GM21737 (cell line): ENCODE measurements around the gene CCDC87.
A peak's percentile ranks its signal among the peaks of the same experiment; 100 is the strongest.
"Not testable (repeated sequence)": the region's sequence is repeated elsewhere in the genome, so short reads cannot be mapped to it uniquely, and the experiment has no call there.

Experiments used
- ATAC-seq: cut with Tn5 transposase; IDR thresholded peaks from one replicate; pipeline ENCODE4 v1.9.1; 2021; ENCODE audit warnings: mild to moderate bottlenecking, moderate library complexity; ENCODE audit not compliant: unreplicated experiment

The CCDC87 gene

GRCh38 chr11:66617155-66617834 is 24.4 kb upstream of the CCDC87 start:
- ATAC-seq: no peak

- peak; percentile 80 for ATAC-seq
Observed at GRCh38 chr11:66616379-66617154, 23.7 kb upstream of the CCDC87 start, which contains the start of gene RBM14. Gene RBM14, plus strand, starts transcription at chr11:66616630. Its CDS starts 91 bp downstream, at chr11:66616721.

- no peak for ATAC-seq
Observed at GRCh38 chr11:66614073-66614472, 21.2 kb upstream of the CCDC87 start.

GRCh38 chr11:66612458-66612857 is 19.6 kb upstream of the CCDC87 start:
- ATAC-seq: no peak

- no peak for ATAC-seq
Observed at GRCh38 chr11:66609721-66610617, 17.1 kb upstream of the CCDC87 start.

GRCh38 chr11:66607126-66607834 is 14.4 kb upstream of the CCDC87 start:
- no peak for ATAC-seq

GRCh38 chr11:66606608-66607007 is 13.7 kb upstream of the CCDC87 start:
- not testable (repeated sequence) for ATAC-seq

GRCh38 chr11:66604155-66604554 is 11.3 kb upstream of the CCDC87 start:
- ATAC-seq: no peak

GRCh38 chr11:66603072-66603471 is 10.2 kb upstream of the CCDC87 start:
- ATAC-seq: no peak

- no peak for ATAC-seq
Observed at GRCh38 chr11:66600631-66601233, 7.9 kb upstream of the CCDC87 start.

- ATAC-seq: no peak
Observed at GRCh38 chr11:66600219-66600618, 7.4 kb upstream of the CCDC87 start.

GRCh38 chr11:66598993-66599392 is 6.1 kb upstream of the CCDC87 start:
- ATAC-seq: no peak

GRCh38 chr11:66595245-66595904 is 2.5 kb upstream of the CCDC87 start:
- no peak for ATAC-seq

- no peak for ATAC-seq
Observed at GRCh38 chr11:66593650-66594049, 787 bp upstream of the CCDC87 start.

- ATAC-seq: no peak
Observed at GRCh38 chr11:66593303-66593635, 406 bp upstream of the CCDC87 start.

GRCh38 chr11:66591175-66591574 is 1.7 kb downstream of the CCDC87 start:
- ATAC-seq: no peak

- no peak for ATAC-seq
Observed at GRCh38 chr11:66589996-66590675, 2.7 kb downstream of the CCDC87 start.

GRCh38 chr11:66589315-66589714 is 3.5 kb downstream of the CCDC87 start:
- not testable (repeated sequence) for ATAC-seq

GRCh38 chr11:66586136-66586535 is 6.7 kb downstream of the CCDC87 start:
- no peak for ATAC-seq
